Measurements from ENCODE around the gene NPRL2. TPM values are rescaled to one million over a fixed set of nuclear protein-coding genes. Genes with fewer than 3 reads are reported as not detected.

NPRL2 gene
- total and polyA plus RNA-seq, 2 of the 13 experiments (the other 11 are each of a cell fraction or from before 2014, with no cell fraction given) = 30.6 to 51.4 TPM

DNA sequence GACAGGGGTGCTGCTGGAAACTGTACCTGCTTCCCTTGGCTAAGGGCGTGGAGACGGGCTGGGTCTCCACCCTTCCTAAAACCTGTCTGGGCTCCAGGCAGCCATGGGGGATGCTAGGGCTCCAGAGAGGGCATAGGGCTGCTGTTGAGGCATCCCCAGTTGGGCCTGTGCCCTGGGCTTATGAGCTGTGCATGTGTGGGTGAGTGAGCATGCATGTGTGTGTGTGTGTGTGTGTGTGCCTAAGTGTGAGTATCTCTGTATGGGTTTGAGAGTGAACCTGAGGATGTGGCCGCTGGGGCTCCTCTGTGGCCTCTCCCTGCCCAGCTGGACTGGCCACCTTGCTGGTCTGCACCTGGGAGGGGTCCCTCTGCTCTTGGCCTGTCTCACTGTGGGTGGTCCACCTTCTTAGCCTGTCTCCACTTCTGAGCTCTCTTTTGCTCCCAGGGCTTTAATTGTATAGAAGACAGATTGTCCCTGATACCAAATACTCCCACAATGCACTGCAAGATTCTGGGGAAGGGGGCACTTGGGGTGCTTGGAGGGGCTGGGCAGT, 20.6 kb upstream of the NPRL2 start:
- CTCF ChIA-PET (ENCODE audit: low intra/inter-chr PET ratio, low total read pairs) = no interaction called here
- Histone ChIP-seq H3K9ac (ENCODE audit: insufficient read depth, low read depth, low read length) (no peak overlapping the region), H3K27me3 (ENCODE audit: control insufficient read depth in 1 of 2, insufficient read depth in 2 of 2, low read length in 2 of 2) (peaks cover 15 to 67% of the 10 kb centered on the region in 2 experiments), H3K9me3 (ENCODE audit: low read length) (no peaks in the 10 kb centered on the region), H3K4me3 (replicated peaks in 1 of 3; ENCODE audit: insufficient read depth in 1 of 3, low read depth in 2 of 3, low read length in 3 of 3) (no peak overlapping the region), H2AFZ (ENCODE audit: low read length) (no peak overlapping the region), H3K27ac (ENCODE audit: extremely low read length, insufficient read depth, low read length) (no peak overlapping the region), H3K4me2 (ENCODE audit: low read depth, low read length) (no peak overlapping the region), H4K20me1 (ENCODE audit: insufficient read depth, low read length) (no peaks in the 10 kb centered on the region), H3K36me3 (replicated peaks in 1 of 2; ENCODE audit: control insufficient read depth in 1 of 2, insufficient read depth in 2 of 2, low read length in 2 of 2) (no peaks in the 10 kb centered on the region), H3K4me1 (ENCODE audit: insufficient read depth, low read length) (peaks cover 7% of the 10 kb centered on the region), H3K79me2 (ENCODE audit: insufficient read depth, low read length) (no peaks in the 10 kb centered on the region)
- no peak for TF ChIP-seq MZF1 (CRISPR knock-in tag; IDR thresholded peaks at IDR 0.05; ENCODE audit: borderline replicate concordance)
- no peak for TF ChIP-seq TMF1 (CRISPR knock-in tag; IDR thresholded peaks at IDR 0.05; ENCODE audit: low read depth)
- TF ChIP-seq ZNF460 (CRISPR knock-in tag; IDR thresholded peaks at IDR 0.05; ENCODE audit: borderline replicate concordance) = no peak
- FAIRE-seq (no peak), DNase-seq (ENCODE audit: low spot score) (no peak), ATAC-seq (no peak)
- WGBS (ENCODE audit: low lambda C conversion rate) = 35% methylated on average over 2 of the region's 3 CpGs
- intact Hi-C loops (cut with micrococcal nuclease; ENCODE audit: unreplicated experiment) = loop anchor here (5.0 kb wide), 1 partner anchor 146 kb away; no protein-coding TSS in a partner anchor
- in situ Hi-C loops (cut with HindIII; ENCODE audit: extremely low pct_ligation_motif_present, low pct_unique_long_range_greater_than_20kb) = no loop called here
- no TSS peak for BruUV-seq (replicated peaks)
- POLR2A ChIA-PET = no interaction called here

DNA sequence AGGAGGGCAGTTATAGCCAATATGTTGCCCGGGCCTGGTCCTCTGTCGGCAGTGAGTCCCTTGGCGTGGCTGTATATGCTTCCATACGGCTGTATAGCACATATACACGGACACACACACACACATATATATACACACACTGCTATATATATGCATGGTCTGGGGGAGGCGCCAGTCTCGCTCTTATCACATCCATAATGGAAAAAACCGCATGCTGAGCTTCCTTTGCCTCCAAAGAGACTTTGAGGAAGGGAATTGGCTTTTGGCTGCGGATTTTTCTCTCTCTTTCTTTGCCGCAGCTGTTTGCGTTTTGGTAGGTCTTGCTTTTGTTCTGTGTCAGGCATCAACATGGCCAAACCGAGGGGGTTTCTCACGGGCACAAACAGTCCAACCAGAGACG, 20.0 kb upstream of the NPRL2 start:
- ChIA-PET CTCF (ENCODE audit: low intra/inter-chr PET ratio, low total read pairs) (no interaction called here), POLR2A (no interaction called here)
- ATAC-seq (peak; percentile 32; the same call in 2 of the 3 replicates), FAIRE-seq (no peak), DNase-seq (ENCODE audit: low spot score) (no peak)
- in situ Hi-C loops (cut with HindIII; ENCODE audit: extremely low pct_ligation_motif_present, low pct_unique_long_range_greater_than_20kb) (no loop called here), intact Hi-C loops (cut with micrococcal nuclease; ENCODE audit: unreplicated experiment) (loop anchor here (5.0 kb wide), 1 partner anchor 147 kb away; no protein-coding TSS in a partner anchor)
- Histone ChIP-seq H3K79me2 (ENCODE audit: insufficient read depth, low read length) (no peaks in the 10 kb centered on the region), H2AFZ (ENCODE audit: low read length) (no peak overlapping the region), H3K27me3 (ENCODE audit: control insufficient read depth in 1 of 2, insufficient read depth in 2 of 2, low read length in 2 of 2) (peaks cover 11 to 67% of the 10 kb centered on the region in 2 experiments; a peak in 4 of 5 replicates), H3K4me2 (ENCODE audit: low read depth, low read length) (no peak overlapping the region), H3K9ac (ENCODE audit: insufficient read depth, low read depth, low read length) (no peak overlapping the region), H3K4me3 (replicated peaks in 1 of 3; ENCODE audit: insufficient read depth in 1 of 3, low read depth in 2 of 3, low read length in 3 of 3) (no peak overlapping the region), H3K9me3 (ENCODE audit: low read length) (no peaks in the 10 kb centered on the region), H3K27ac (ENCODE audit: extremely low read length, insufficient read depth, low read length) (no peak overlapping the region), H4K20me1 (ENCODE audit: insufficient read depth, low read length) (no peaks in the 10 kb centered on the region), H3K4me1 (ENCODE audit: insufficient read depth, low read length) (peaks cover 7% of the 10 kb centered on the region), H3K36me3 (replicated peaks in 1 of 2; ENCODE audit: control insufficient read depth in 1 of 2, insufficient read depth in 2 of 2, low read length in 2 of 2) (no peaks in the 10 kb centered on the region)
- WGBS (ENCODE audit: low lambda C conversion rate) = 27% methylated on average over 14 of the region's 14 CpGs
- no TSS peak for BruUV-seq (replicated peaks)
- TF ChIP-seq ATM (IDR thresholded peaks at IDR 0.05; ENCODE audit: borderline replicate concordance) = no peak
- no peak for TF ChIP-seq IRF1 (CRISPR knock-in tag; IDR thresholded peaks at IDR 0.05; ENCODE audit: low read depth)
- TF ChIP-seq GPBP1L1 (CRISPR knock-in tag; IDR thresholded peaks at IDR 0.05) = no peak
- no peak for TF ChIP-seq POLR2G (IDR thresholded peaks at IDR 0.05; ENCODE audit: low read depth, low read length)
- TF ChIP-seq JDP2 (CRISPR knock-in tag; IDR thresholded peaks at IDR 0.05; ENCODE audit: borderline replicate concordance) = no peak
- TF ChIP-seq HNRNPK (IDR thresholded peaks at IDR 0.05; ENCODE audit: low read depth, low read length, poor library complexity, severe bottlenecking) = no peak
- peak; percentile 31; the same call in 1 of the 2 replicates for TF ChIP-seq STAG1 (CRISPR knock-in tag; IDR thresholded peaks at IDR 0.05)
- no peak for TF ChIP-seq ZNF121 (CRISPR knock-in tag; IDR thresholded peaks at IDR 0.05)
- no peak for TF ChIP-seq XRCC5 (optimal IDR thresholded peaks at IDR 0.05; ENCODE audit: low read length)
- TF ChIP-seq DBP (CRISPR knock-in tag; IDR thresholded peaks at IDR 0.05; ENCODE audit: not compliant biosample characterization) = no peak
- TF ChIP-seq CTCF (CRISPR knock-in tag; IDR thresholded peaks at IDR 0.05) = peak; percentile 49

Measured in HepG2 (cell line).